GM12801 (cell line): ENCODE data around the gene FBXL13.

Experiments used
- TF ChIP-seq, protein P1 (sequence below): IDR thresholded peaks from one replicate; pipeline ENCODE4 v1.5.1; 2011; ENCODE audit warnings: control low read depth; ENCODE audit not compliant: insufficient read length; ENCODE audit errors: extremely low read depth

The FBXL13 gene

DNA sequence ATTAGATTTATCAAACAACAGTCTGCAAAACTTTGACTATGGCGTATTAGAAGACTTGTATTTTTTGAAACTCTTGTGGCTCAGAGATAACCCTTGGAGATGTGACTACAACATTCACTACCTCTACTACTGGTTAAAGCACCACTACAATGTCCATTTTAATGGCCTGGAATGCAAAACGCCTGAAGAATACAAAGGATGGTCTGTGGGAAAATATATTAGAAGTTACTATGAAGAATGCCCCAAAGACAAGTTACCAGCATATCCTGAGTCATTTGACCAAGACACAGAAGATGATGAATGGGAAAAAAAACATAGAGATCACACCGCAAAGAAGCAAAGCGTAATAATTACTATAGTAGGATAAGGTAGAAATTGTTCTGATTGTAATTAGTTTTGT lies 130.4 kb downstream of the FBXL13 start:
- TF ChIP-seq, protein P1, sequence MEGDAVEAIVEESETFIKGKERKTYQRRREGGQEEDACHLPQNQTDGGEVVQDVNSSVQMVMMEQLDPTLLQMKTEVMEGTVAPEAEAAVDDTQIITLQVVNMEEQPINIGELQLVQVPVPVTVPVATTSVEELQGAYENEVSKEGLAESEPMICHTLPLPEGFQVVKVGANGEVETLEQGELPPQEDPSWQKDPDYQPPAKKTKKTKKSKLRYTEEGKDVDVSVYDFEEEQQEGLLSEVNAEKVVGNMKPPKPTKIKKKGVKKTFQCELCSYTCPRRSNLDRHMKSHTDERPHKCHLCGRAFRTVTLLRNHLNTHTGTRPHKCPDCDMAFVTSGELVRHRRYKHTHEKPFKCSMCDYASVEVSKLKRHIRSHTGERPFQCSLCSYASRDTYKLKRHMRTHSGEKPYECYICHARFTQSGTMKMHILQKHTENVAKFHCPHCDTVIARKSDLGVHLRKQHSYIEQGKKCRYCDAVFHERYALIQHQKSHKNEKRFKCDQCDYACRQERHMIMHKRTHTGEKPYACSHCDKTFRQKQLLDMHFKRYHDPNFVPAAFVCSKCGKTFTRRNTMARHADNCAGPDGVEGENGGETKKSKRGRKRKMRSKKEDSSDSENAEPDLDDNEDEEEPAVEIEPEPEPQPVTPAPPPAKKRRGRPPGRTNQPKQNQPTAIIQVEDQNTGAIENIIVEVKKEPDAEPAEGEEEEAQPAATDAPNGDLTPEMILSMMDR, result no peak

- TF ChIP-seq, protein P1, result no peak
Measured at GRCh38 chr7:102943423-102944169, 131.0 kb downstream of the FBXL13 start.

DNA sequence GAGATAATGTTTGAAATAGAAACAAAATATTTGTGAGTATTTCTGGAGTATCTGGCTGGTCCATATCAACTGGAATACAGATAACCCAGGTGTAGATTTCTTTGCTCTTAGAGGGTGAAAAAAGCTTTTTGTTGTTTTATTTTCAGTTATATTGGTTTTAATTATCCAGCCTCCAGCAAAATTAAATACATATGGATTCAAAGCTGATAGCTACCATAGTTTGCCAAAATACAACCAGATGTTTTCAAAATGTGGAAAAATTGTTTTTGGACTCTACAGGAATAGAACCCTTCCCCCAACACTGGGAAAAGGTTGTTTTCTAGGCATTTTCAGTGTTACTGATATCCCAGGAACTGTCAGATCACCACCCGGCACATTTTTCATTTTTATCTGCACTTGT lies 131.7 kb downstream of the FBXL13 start:
- TF ChIP-seq, protein P1, result no peak

GRCh38 chr7:102942181-102942866 lies 132.3 kb downstream of the FBXL13 start:
- TF ChIP-seq, protein P1, result no peak

- TF ChIP-seq, protein P1, result no peak
Measured at GRCh38 chr7:102938679-102939078, 135.9 kb downstream of the FBXL13 start.

DNA sequence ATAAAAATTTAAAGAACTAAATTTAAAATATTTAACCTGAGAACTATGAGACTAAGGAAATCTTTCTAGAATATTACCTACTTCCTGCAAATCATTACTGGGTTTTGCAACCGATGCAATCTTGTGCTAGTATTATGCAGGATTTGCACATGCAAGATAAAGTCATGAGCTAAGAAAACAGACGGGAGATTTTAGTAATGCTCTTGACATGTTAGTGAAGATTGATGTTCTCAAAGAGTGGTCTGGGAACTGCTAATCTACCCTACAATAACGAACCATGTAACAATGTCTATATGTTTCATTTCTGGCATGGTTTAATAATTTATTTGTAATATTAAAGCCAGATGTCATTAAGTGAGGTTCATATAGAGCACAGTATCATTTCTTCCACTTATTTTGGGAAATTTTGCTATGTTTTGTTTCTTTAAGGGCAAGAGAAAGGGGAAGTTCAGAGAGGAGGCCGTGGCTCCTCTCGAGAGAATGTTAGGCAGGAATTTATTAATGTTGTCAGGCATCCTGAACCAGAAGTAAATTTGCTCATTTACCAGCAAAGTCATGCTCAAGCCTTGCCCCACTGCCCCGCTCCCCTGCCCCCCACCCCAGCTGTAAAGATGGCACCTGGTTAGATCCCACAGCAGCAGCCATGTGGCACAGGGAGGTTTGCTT lies 139.0 kb downstream of the FBXL13 start:
- TF ChIP-seq, protein P1, result no peak

- TF ChIP-seq, protein P1, result no peak
Measured at GRCh38 chr7:102934701-102935100, 139.9 kb downstream of the FBXL13 start.
